Prostate gland (tissue), 2 donors: ENCODE results near the gene IFT81. TPM values are rescaled to one million over a fixed set of nuclear protein-coding genes. Genes with fewer than 3 reads are reported as not detected.

Experiments
- DNase-seq: peaks from one replicate; pipeline ENCODE4 v3.0.0-alpha.2; 2019; ENCODE audit warnings: low spot score
- H3K27ac ChIP-seq, 2 donors: fragments of 200-600 bp; sonication (generic); 2 replicates each; pipeline ENCODE4 v1.5.1; 2017 to 2019
- H3K27me3 ChIP-seq: fragments of 200-600 bp; sonication (generic); replicated peaks from 2 replicates; pipeline ENCODE4 v1.5.1; 2019; ENCODE audit not compliant: insufficient read depth
- H3K36me3 ChIP-seq, 2 donors: fragments of 200-600 bp; sonication (generic); 1 replicate in 1 of 2; 2 replicates in 1 of 2; pipeline versions ENCODE4 v1.5.1 to v1.8.1; 2017 to 2019
- H3K4me1 ChIP-seq: fragments of 200-600 bp; sonication (generic); replicated peaks from 2 replicates; pipeline ENCODE4 v1.5.1; 2019
- H3K4me3 ChIP-seq, 2 donors: fragments of 200-600 bp; sonication (generic); 2 replicates each; pipeline ENCODE4 v1.5.1; 2017 to 2019
- H3K9me3 ChIP-seq: fragments of 200-600 bp; sonication (generic); 2 replicates; pipeline ENCODE4 v1.5.1; 2017
- CTCF ChIP-seq, 4 experiments: fragments of 200-600 bp in 2 of 4; fragments of 450-650 bp in 2 of 4; sonication (generic) in 2 of 4; IDR thresholded peaks; 1 replicate in 3 of 4; 2 replicates in 1 of 4; pipeline ENCODE4 v1.5.1; 2016 to 2019; ENCODE audit warnings: antibody characterized with exemption in 4 of 4, mild to moderate bottlenecking in 2 of 4, moderate library complexity in 2 of 4
- POLR2A ChIP-seq: fragments of 450-650 bp; IDR thresholded peaks from one replicate; pipeline ENCODE4 v1.6.1; 2016; ENCODE audit warnings: antibody characterized with exemption, mild to moderate bottlenecking
- POLR2AphosphoS5 ChIP-seq: sonication (generic); formaldehyde crosslinking; IDR thresholded peaks from one replicate; pipeline ENCODE4 v1.6.1; 2017; ENCODE audit warnings: antibody characterized with exemption
- WGBS: methylation state at CpG from one replicate; pipeline ENCODE4 v1.1.5; 2018; 5-methylcytosine and 5-hydroxymethylcytosine counted together
- intact Hi-C: fragments of 100-400 bp; cut with DNase I; formaldehyde crosslinking; loops from one replicate; pipeline ENCODE4 v1.14.2; 2022
- total RNA-seq, 2 donors: library from RNA; depleted of rRNA; stranded (reverse); fragments of >200 nt; gene quantifications; one replicate each; pipeline ENCODE4 v1.1.0, GENCODE V29; 2016

IFT81 gene
- total RNA-seq, 2 donors from 2014 or later, result 11.2 to 16.1 TPM

GRCh38 chr12:110244372-110244771 is 120.2 kb downstream of the IFT81 start:
- H3K9me3 ChIP-seq, result no peaks in the 10 kb centered on the region
- WGBS, result 94% methylated on average over 12 of the region's 12 CpGs
- intact Hi-C loops, result no loop called here
- no peak for TF ChIP-seq POLR2A
- TF ChIP-seq POLR2AphosphoS5, result no peak
- TF ChIP-seq CTCF (IDR thresholded peaks at IDR 0.05), result no peak
- no peak overlapping the region for H3K4me3 ChIP-seq
- no peaks in the 10 kb centered on the region for H3K36me3 ChIP-seq
- no peaks in the 10 kb centered on the region for H3K27me3 ChIP-seq
- H3K27ac ChIP-seq, result peak overlapping the region in 1 of 2 donors; percentile 11
- DNase-seq, result no peak
- peaks cover 10% of the 10 kb centered on the region for H3K4me1 ChIP-seq

- DNase-seq, result no peak
- Histone ChIP-seq H3K27me3 (no peaks in the 10 kb centered on the region), H3K9me3 (no peaks in the 10 kb centered on the region), H3K36me3 (no peaks in the 10 kb centered on the region), H3K4me1 (peaks cover 14% of the 10 kb centered on the region), H3K4me3 (no peak overlapping the region), H3K27ac (peak overlapping the region; percentile 11 to 34)
- TF ChIP-seq POLR2A, result no peak
- no peak for TF ChIP-seq POLR2AphosphoS5
- no peak for TF ChIP-seq CTCF (IDR thresholded peaks at IDR 0.05)
- WGBS, result 72% methylated on average over 8 of the region's 8 CpGs
- intact Hi-C loops, result no loop called here
Observed at GRCh38 chr12:110244829-110245228, 120.7 kb downstream of the IFT81 start.

- H3K4me3 ChIP-seq, result no peak overlapping the region
- no peaks in the 10 kb centered on the region for H3K36me3 ChIP-seq
- no peak for TF ChIP-seq POLR2A
- TF ChIP-seq CTCF (IDR thresholded peaks at IDR 0.05), result peak in 1 of 4 experiments; percentile 19
- no peak for DNase-seq
- 65% methylated on average over 3 of the region's 3 CpGs for WGBS
- H3K9me3 ChIP-seq, result no peaks in the 10 kb centered on the region
- H3K4me1 ChIP-seq, result peaks cover 19% of the 10 kb centered on the region
- intact Hi-C loops, result no loop called here
- peak overlapping the region; percentile 84 to 89 for H3K27ac ChIP-seq
- no peaks in the 10 kb centered on the region for H3K27me3 ChIP-seq
Observed at GRCh38 chr12:110245369-110245772, 121.2 kb downstream of the IFT81 start.

GRCh38 chr12:110246636-110247339 is 122.6 kb downstream of the IFT81 start:
- TF ChIP-seq CTCF (IDR thresholded peaks at IDR 0.05) (no peak), POLR2AphosphoS5 (peak; percentile 57)
- 31% methylated on average over 4 of the region's 4 CpGs for WGBS
- Histone ChIP-seq H3K27me3 (no peaks in the 10 kb centered on the region), H3K9me3 (no peaks in the 10 kb centered on the region), H3K36me3 (no peaks in the 10 kb centered on the region), H3K4me1 (peaks cover 24% of the 10 kb centered on the region), H3K27ac (peak overlapping the region; percentile 84 to 89), H3K4me3 (no peak overlapping the region)
- intact Hi-C loops, result loop anchor here (2.0 kb wide), 1 partner anchor 24 kb away; no protein-coding TSS in a partner anchor
- peak; percentile 32 for DNase-seq
